ENCODE measurements around the gene LRRC56. TPM values are rescaled to one million over a fixed set of nuclear protein-coding genes. Genes with fewer than 3 reads are reported as not detected.

Gene LRRC56
- total RNA-seq, 1 experiment from 2014 or later, result 3.4 TPM

DNA sequence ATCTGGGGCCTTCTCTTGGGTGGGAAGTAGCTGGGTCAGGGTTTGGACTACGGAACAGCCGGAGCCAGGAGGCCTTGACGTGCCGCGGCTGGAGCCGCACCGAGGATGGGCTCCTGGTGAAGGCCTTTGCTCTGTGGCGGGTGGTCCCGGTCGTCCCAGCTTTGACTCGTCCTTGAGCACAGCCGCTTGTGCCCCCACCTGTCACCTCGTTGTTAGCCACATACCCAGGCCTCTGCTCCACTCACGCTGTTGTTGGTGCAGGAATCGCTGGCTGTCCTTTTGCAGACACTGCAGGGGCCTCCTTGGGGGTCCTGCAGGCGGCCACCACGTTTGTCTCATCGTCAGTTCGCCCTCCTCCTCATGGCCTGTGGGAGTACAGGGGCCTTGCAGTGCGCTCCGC lies 56.0 kb downstream of the LRRC56 start:
- Histone ChIP-seq H3K27me3 (ENCODE audit: insufficient read depth, low read length) (no peaks in the 10 kb centered on the region), H3K14ac (ENCODE audit: insufficient read depth, low read length) (no peak overlapping the region), H3K18ac (ENCODE audit: insufficient read length, low read depth, low read length) (no peak overlapping the region), H2AFZ (ENCODE audit: low read length) (no peak overlapping the region), H4K91ac (ENCODE audit: insufficient read length, low read depth, low read length) (no peak overlapping the region), H3K9me3 (ENCODE audit: control insufficient read depth, low read depth, low read length) (no peaks in the 10 kb centered on the region), H3K79me2 (ENCODE audit: insufficient read depth, low read length) (no peaks in the 10 kb centered on the region; the same call in 1 of the 2 replicates), H4K5ac (ENCODE audit: insufficient read length, low read depth, low read length) (no peak overlapping the region), H4K8ac (replicated peaks; ENCODE audit: insufficient read length, low read depth, low read length) (no peak overlapping the region), H3K27ac (ENCODE audit: insufficient read length, low read depth, low read length) (no peak overlapping the region), H2BK15ac (ENCODE audit: low read depth, low read length) (no peak overlapping the region), H3K23ac (ENCODE audit: insufficient read length, low read depth, low read length) (no peak overlapping the region), H3K56ac (ENCODE audit: insufficient read length, low read depth, low read length) (no peak overlapping the region), H3K4ac (ENCODE audit: low read depth, low read length) (no peak overlapping the region), H4K20me1 (ENCODE audit: control insufficient read depth, insufficient read depth, insufficient read length) (no peaks in the 10 kb centered on the region), H3K4me2 (ENCODE audit: insufficient read depth, insufficient read length, low read length) (no peak overlapping the region), H2BK20ac (ENCODE audit: low read depth, low read length, poor library complexity, severe bottlenecking) (no peak overlapping the region), H2AK5ac (ENCODE audit: insufficient read length, low read length) (no peak overlapping the region), H2BK120ac (ENCODE audit: low read depth, low read length, poor library complexity, severe bottlenecking) (no peak overlapping the region), H2BK5ac (ENCODE audit: insufficient read length, low read length) (no peak overlapping the region), H3K4me1 (ENCODE audit: insufficient read depth, low read length) (no peaks in the 10 kb centered on the region), H2BK12ac (ENCODE audit: insufficient read length, low read depth, low read length) (no peak overlapping the region), H3K9ac (ENCODE audit: extremely low read depth, insufficient read length, low read length) (no peak overlapping the region), H3T11ph (ENCODE audit: low read length) (no peak overlapping the region), H3K23me2 (ENCODE audit: insufficient read length, low read depth, low read length, poor library complexity, severe bottlenecking) (no peaks in the 10 kb centered on the region), H3K79me1 (ENCODE audit: insufficient read depth, low read depth, low read length, poor library complexity, severe bottlenecking) (no peaks in the 10 kb centered on the region)
- Mint-ChIP-seq H3K27me3 (ENCODE audit: low read depth) (0 out of 2 replicates have a peak, but pooled peaks cover 2% of the 10 kb centered on the region), H3K9me3 (no peaks in the 10 kb centered on the region; a peak in 1 of 5 replicates), H3K27ac (0 out of 7 replicates have a peak overlapping the region, but pooled peaks of 1 of the 3 experiments have one; percentile 28), H3K4me3 (no peak overlapping the region; a peak in 1 of 5 replicates), H3K4me1 (no peaks in the 10 kb centered on the region), H3K36me3 (ENCODE audit: insufficient read depth in 1 of 3, low read depth in 3 of 3) (peaks cover 58 to 87% (median 86%) of the 10 kb centered on the region in 3 experiments)
- no CpG with 5 or more reads among the region's 21 CpGs for WGBS (ENCODE audit: extremely low coverage, insufficient read length, low lambda C conversion rate)
- TF ChIP-seq, protein P1, sequence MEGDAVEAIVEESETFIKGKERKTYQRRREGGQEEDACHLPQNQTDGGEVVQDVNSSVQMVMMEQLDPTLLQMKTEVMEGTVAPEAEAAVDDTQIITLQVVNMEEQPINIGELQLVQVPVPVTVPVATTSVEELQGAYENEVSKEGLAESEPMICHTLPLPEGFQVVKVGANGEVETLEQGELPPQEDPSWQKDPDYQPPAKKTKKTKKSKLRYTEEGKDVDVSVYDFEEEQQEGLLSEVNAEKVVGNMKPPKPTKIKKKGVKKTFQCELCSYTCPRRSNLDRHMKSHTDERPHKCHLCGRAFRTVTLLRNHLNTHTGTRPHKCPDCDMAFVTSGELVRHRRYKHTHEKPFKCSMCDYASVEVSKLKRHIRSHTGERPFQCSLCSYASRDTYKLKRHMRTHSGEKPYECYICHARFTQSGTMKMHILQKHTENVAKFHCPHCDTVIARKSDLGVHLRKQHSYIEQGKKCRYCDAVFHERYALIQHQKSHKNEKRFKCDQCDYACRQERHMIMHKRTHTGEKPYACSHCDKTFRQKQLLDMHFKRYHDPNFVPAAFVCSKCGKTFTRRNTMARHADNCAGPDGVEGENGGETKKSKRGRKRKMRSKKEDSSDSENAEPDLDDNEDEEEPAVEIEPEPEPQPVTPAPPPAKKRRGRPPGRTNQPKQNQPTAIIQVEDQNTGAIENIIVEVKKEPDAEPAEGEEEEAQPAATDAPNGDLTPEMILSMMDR (conservative IDR thresholded peaks at IDR 0.05), result no peak
- DNase-seq, result no peak
